Esophagus mucosa (tissue), 1 donor: ENCODE results near the gene TBC1D8. TPM values are rescaled to one million over a fixed set of nuclear protein-coding genes. Genes with fewer than 3 reads are reported as not detected.

Source experiments
- ATAC-seq: fragments of 200-7000 bp; cut with Tn5 transposase; one replicate; pipeline ENCODE4 v1.9.1; 2020
- total RNA-seq: library from RNA; stranded (reverse); gene quantifications from one replicate; pipeline ENCODE4 v1.2.4, GENCODE V29; 2023
- donor health status: DM: yes; HTN: yes; CAD: no.

Gene TBC1D8
- total RNA-seq, 1 donor from 2014 or later = 17.8 TPM

GRCh38 chr2:100976061-100976460 lies 175.1 kb downstream of the TBC1D8 start:
- no peak for ATAC-seq

DNA sequence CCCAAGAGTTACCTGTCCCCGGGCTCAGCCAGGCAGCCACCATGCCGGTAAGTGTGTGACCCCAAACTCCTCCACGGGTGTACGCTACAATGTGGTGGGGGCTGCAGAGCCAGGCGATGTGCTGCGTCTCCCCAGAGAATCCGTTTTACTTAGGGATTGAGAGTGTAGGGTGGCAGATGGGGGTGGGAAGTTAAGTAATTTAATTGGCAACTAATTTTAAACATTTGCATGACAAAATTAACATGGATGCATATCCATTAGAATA lies 175.7 kb downstream of the TBC1D8 start:
- ATAC-seq = no peak

DNA sequence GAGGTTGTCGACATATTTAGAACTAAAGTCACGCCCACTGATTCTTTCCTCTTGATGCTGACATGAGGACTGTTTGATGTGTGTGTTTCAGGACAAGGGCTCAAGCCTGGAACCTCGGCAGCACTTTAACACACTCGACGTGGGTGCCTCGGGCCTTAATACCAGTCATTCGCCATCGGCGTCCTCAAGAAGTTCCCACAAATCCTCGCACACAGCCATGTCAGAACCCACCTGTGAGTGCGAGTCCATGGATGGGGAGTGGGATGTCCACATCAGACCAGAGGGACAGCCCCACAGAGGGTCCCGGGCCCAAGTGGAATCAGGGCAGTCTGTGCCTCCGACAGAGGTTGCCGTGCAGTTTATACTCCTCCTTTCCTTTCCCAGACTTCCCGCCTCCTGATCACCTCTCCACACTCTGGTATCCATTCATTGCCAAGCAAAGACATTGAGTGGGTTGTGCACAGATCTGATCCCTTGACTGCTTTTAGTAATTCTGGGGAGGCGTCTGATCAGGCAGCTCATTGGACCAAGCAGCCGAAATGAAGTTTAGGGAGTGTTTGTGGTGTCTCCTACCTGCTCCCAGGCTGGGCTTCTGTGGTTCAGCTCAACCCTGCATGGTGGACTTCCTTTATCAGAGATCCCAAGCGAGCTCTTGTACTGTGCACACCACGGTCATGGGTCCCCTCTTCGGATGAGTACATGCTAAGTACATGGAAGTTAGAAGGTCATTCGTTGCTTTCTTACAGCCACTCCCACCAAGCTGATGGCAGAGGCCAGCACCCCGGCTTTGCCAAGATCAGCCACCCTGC lies 176.3 kb downstream of the TBC1D8 start:
- no peak for ATAC-seq

GRCh38 chr2:100972452-100972851 lies 178.7 kb downstream of the TBC1D8 start:
- ATAC-seq = no peak

DNA sequence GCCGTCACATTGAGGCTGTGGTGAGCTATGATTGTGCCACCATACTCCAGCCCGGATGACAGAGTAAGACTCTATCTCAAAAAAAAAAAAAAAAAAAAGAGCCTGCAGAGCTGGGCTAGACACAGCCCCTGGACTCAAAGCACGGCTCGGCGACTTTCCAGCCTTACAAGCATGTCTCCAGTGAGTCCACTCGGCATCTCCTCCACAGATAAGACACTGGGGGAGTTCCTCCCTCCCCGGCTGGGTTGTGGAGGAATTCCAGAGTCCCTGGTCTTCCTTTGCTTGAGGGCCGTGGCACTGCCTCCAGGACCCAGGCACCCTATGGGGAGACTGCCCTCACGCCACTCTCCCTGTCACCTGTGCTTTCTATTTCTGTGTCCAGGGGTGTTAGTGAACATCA lies 180.0 kb downstream of the TBC1D8 start:
- no peak for ATAC-seq

GRCh38 chr2:100969998-100970397 lies 181.2 kb downstream of the TBC1D8 start:
- no peak for ATAC-seq

DNA sequence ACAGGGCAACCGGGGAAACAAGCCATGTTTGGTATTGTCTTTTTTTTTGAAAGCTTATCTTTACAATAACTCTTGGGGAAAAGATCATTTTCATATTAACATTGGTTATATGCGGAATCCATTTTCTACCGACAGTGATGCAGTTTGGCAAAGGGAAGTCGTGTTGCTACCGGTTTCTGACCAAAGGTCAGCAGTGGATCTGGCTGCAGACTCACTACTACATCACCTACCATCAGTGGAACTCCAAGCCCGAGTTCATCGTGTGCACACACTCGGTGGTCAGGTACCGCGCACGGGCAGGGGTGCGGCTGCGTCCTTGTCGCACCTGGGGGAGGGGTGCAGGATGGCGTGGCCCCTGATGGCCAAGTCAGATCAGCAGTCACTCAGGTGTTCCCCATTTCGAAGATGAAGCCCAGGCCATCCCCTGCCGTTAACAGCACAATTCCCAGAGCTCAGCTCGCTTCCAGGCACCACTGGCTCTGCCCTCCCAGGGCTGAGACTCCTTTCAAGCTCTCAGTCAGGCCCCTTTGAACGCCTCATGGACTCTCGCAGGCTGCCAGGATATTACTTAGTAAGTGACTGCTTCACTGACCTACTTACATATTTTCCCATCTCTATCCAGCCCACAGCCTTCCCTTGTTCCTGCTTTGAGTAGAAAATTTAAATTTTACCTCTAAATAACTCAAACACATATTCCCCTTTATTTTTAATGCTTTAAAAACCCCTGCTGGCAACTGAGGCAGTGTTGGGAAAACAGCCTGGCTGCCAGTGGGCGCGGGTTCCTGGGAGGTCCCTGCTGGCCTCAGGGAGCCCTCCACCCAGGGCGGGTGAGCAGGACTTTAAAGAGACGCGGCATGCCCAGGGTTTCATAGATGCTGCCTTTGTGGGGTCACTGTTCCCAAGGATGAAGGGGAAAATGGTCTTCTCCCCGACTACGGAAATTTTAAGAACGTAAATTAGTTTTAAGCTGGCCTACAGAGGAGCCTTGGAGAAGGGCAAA lies 182.7 kb downstream of the TBC1D8 start:
- no peak for ATAC-seq

- ATAC-seq = no peak
Measured at GRCh38 chr2:100967716-100968115, 183.5 kb downstream of the TBC1D8 start.

DNA sequence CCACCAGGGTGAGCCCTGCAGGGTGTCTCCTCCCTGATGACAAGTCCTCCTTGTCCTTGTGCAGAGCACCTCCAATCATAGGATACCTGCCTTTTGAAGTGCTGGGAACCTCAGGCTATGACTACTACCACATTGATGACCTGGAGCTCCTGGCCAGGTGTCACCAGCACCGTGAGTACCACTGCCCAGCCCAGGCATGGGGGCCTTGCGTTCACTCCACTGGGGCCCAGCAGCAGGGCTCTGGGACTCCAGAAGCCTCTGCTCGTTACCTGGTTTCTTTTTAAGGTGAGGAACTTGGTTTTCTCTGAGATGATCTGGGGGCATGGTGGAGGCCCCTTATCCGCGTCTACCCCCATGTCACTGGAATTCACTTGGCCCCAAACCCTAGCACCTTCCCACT lies 185.6 kb downstream of the TBC1D8 start:
- peak; percentile 41 for ATAC-seq

DNA sequence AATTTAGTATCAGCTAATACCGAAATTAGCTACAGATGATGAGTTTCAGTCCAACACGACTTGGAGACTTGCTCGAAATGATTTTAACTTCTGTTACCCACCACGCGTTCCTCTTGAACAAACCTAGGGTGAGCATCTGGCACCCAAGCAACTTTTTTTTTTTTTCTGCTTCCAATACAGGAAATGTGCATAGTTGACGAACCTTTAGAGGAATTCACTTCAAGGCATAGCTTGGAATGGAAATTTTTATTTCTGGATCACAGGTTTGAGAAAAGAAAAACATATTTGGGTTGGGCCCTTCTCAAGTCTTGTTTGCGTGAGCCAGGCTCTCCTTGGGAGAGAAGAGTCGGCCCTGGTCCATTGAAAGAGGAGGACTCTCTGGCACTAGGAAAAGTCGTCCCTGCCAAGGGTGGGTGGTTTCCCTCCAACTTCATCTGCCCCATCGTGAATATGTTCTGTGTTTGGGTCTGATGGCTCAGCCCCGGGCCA lies 186.5 kb downstream of the TBC1D8 start:
- ATAC-seq = no peak

DNA sequence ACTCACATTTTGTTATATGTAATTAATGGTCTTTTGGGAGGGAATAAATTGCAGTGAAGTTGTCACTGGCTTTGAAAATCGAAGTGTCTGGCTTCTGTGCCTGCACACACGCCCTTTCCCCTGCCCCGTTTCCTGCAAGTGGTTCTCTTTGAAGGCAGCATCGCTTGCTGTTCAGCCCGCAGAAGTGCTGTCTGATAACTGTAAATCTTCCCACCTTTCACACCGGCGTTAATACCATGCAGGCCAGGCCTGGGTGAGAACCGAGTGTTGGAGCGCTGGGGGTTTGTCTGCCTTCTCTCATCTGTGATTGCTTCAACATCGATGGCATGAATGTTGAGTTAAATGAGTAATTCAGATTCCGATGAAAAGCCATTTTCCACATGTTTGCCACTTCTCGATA lies 187.0 kb downstream of the TBC1D8 start:
- ATAC-seq = no peak

GRCh38 chr2:100963026-100963375 lies 188.2 kb downstream of the TBC1D8 start:
- ATAC-seq = no peak

DNA sequence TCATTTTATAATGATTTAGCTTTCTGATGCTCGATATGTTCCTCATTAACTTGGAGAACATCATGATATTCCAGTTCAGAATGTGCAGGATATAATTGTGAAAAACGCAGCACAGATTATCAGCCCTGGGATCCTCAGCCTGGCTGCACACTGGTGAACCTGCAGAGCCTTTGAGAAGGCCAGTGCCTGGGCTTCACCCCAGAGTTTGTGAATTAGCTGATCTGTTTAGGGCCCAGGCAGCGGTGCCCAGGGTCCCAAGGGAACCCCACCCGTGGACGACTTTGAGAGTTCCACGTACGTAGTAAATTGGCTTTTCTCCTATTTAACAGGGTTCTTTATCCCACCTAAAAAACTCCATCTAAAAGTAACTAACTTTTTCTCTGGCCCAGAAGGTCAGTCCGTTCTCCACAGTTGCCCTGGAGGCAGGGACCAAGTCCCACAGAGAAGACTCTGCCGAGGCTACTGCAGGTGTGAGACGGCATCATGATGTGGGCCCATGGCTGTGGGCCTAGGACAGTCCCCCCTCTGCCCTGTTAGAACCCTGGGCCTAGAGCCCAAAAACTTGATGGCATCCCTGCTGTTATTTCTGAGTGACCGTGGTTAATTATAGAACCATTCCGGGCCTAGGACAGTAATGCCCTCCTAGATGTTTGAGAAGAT lies 188.7 kb downstream of the TBC1D8 start:
- no peak for ATAC-seq

DNA sequence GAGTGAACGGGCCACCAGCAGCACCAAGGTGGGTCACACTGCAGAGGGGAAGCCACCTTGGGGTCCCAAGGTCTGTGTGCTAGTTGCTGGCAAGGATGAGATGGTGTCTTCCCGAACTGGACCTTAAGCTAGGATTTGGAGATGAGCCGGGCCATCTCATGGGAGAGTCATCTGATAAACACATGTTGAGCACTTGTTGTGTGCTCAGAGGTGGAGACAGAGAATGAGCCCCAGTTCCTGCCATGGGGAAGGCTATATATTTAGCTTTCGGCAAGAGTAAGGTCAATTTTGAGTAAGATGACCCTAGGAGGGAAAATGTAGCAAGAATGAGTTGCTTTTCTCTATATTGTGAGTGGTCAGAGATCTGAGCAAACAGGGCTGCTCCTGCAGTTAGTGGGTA lies 190.5 kb downstream of the TBC1D8 start:
- no peak for ATAC-seq

- ATAC-seq = peak; percentile 41
Measured at GRCh38 chr2:100959225-100959880, 191.8 kb downstream of the TBC1D8 start.

GRCh38 chr2:100957996-100958653 lies 193.1 kb downstream of the TBC1D8 start:
- ATAC-seq = peak; percentile 39

Other genes starting within 250 kb of the TBC1D8 start
- 1,141 TPM for gene RPL31, start 149.1 kb downstream of the TBC1D8 start, total RNA-seq
- gene CNOT11, start 101.5 kb upstream of the TBC1D8 start, total RNA-seq = 50.0 TPM
- gene RNF149, start 157.3 kb upstream of the TBC1D8 start, total RNA-seq = 67.0 TPM
- gene CREG2, start 236.1 kb upstream of the TBC1D8 start, total RNA-seq = 2.3 TPM